NCI-H510A (cell line): Measurements from ENCODE around the gene RSL1D1.
"Not testable (repeated sequence)": the region's sequence is repeated elsewhere in the genome, so short reads cannot be mapped to it uniquely, and the experiment has no call there.

ENCODE experiments used
- DNase-seq: peaks from one replicate; lab custom pipeline; 2025; lab: John Stamatoyannopoulos, UW

RSL1D1 gene

DNA sequence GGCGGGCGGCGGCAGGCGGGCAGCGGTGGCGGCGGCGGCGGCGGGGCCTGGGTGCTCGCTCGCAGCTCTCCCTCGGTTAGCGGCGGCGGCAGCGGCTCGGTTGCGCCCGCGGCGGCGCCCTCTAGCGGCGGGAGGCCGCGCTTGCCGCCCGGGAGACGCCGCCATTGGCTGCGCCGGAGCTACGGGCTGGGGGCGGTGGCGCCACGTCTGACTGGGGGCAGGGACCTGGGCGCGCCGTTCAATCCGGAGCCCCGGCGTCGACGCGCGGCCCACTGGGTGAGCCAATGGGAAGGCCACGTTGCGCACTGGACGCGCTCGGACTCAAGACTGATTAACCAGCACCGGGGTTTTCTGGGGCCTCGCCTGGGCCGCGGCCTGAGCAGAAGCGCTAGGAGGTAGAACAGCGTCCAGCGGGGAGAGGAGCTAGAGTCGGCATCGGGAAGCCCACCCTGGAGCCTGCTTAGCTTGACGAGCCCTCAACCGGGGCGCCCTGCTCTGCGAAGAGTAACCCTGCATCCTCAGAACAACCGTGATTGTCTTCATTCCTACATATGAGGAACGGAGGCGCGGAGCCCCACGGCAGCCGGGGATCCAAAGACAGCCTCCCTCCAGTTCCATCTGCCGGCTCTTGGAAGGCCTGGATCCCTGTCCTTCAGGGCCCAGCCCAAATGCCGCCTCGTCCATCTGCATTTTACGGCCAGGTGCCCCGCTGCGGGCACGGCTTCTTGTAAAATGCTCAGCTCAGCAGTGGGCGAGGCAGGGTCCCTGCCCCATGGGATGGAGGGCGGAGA lies 54.0 kb downstream of the RSL1D1 start, which contains the start of gene ZC3H7A:
Gene ZC3H7A (minus strand): TSS at position 93 of the 791 bp plus-strand sequence. CDS start 14,904 bp downstream, outside the sequence.
- DNase-seq, result peak; percentile 92

- no peak for DNase-seq
Observed at GRCh38 chr16:11796227-11797165, 54.8 kb downstream of the RSL1D1 start.

DNA sequence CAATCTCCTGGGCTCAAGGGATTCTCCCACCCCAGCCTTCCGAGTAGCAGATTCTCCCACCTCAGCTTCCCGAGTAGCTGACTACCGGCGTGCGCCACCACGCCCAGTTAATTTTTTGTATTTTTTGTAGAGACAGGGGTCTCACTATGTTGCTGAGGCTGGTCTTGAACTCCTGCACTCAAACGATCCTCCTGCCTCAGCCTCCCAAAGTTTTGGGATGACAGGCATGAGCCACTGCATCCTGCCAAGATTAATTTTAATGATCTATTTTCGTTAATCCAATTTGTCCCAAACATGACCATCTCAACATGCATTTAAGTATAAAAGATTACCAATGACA lies 55.5 kb downstream of the RSL1D1 start:
- DNase-seq, result no peak

GRCh38 chr16:11794996-11795886 lies 56.1 kb downstream of the RSL1D1 start:
- DNase-seq, result no peak

- no peak for DNase-seq
Observed at GRCh38 chr16:11794447-11794846, 56.9 kb downstream of the RSL1D1 start.

DNA sequence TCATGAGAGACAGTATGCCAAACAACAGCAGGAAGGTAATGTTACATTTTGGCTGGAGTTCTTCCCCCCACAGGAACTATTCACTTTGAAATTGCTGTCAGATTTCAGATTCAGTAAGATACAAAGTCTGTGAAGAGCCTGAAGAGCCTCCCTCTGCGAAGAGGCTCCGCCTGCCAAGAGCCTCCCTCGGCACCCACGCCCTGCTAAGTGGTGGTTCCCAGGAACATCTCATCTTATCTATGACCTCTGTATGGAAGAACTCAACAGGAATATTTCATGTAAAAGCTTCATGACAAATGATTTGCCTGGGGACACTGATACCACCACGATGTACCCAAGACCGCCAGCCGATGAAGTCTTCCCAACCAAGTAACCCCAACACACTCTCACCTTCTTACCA lies 57.5 kb downstream of the RSL1D1 start:
- no peak for DNase-seq

GRCh38 chr16:11792410-11793241 lies 58.7 kb downstream of the RSL1D1 start:
- peak; percentile 91 for DNase-seq

GRCh38 chr16:11791144-11791828 lies 60.1 kb downstream of the RSL1D1 start:
- no peak for DNase-seq

GRCh38 chr16:11788914-11789313 lies 62.4 kb downstream of the RSL1D1 start:
- DNase-seq, result no peak

DNA sequence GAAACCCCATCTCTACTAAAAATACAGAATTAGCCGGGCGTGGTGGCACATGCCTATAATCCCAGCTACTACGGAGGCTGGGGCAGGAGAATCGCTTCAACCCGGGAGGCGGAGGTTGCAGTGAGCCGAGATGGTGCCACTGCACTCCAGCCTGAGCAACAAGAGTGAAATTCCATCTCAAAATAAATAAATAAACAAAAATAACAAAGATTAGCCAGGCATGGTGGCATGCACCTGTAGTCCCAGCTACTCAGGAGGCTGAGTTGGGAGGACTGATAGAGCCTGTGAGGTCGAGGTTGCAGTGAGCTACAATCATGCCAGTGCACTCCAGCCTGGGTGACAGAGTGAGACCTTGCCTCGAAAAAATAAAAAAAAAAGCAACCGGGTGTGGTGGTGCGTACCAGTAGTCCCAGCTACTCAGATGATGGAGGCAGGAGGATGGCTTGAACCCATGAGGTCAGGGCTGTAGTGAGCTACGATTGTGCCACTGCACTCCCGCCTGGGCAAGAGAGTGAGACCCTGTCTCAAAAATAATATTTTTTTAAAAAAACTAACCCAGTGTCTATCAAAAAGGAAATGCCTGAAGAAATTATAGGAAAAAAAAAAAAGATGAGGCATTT lies 66.3 kb downstream of the RSL1D1 start:
- DNase-seq, result not testable (repeated sequence)

DNA sequence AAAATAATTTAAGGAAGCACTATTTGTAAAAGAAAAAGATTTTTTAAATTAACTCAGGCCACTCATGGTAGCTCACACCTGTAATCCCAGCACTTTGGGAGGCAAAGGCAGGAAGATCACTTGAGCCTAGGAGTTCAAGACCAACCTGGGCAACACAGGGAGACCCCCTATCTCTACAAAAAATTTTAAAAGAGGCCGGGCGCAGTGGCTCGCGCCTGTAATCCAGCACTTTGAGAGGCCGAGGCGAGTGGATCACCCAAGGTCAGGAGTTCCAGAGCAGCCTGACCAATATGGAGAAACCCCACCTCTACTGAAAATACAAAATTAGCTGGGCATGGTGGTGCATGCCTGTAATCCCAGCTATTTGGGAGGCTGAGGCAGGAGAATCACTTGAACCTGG lies 67.0 kb downstream of the RSL1D1 start:
- DNase-seq, result not testable (repeated sequence)

- DNase-seq, result no peak
Observed at GRCh38 chr16:11784038-11784369, 67.3 kb downstream of the RSL1D1 start.
